Measurements from ENCODE around the gene MARCKS.
"Not testable (repeated sequence)": the region's sequence is repeated elsewhere in the genome, so short reads cannot be mapped to it uniquely, and the experiment has no call there.

The MARCKS gene

DNA sequence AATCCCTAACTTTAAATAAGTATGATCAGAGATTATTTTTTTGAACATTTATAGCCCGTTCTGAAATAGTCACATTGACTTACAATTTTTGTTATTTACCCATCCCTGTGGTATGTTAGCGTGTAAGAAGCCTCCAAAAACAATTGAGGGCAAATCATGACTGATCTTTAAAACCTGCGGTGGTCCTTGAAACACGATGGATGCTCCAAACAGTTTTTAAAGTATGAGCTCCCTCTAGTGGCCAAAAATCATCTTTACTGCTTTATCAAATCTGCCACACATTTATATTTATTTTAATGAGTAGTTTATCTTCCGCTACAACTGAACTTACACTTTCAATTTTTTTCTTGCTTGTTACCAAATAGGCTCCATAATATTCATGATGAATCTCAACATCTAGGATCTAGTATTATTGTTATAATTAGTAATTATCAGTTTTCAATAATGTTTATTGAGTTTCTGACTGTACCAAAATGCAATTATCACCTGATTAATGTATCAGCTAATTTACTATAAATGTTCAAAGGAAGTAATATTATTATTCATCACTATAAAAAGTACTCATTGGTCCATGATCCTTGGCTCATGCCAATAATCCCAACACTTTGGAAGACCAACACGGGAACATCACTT is 52.2 kb downstream of the MARCKS start:
- no peaks in the 10 kb centered on the region for H3K4me1 ChIP-seq (ENCODE audit: control insufficient read depth, insufficient read depth, low read depth, low read length)
- 22% methylated on average over 5 of the region's 6 CpGs for WGBS
- no peak overlapping the region for H3K18ac ChIP-seq (ENCODE audit: low read depth in 1 of 2, low read length in 2 of 2)
- no peak overlapping the region for H4K91ac ChIP-seq (ENCODE audit: low read length)
- no peak overlapping the region for H3K23ac ChIP-seq (ENCODE audit: low read length in 2 of 2)
- no peak overlapping the region for H2AK5ac ChIP-seq (ENCODE audit: low read length, severe bottlenecking)
- H3K9ac ChIP-seq (ENCODE audit: low read length): peak overlapping the region; percentile 68
- H2BK5ac ChIP-seq (ENCODE audit: low read depth, low read length, poor library complexity, severe bottlenecking): no peak overlapping the region
- no peak overlapping the region for H3K14ac ChIP-seq (ENCODE audit: low read length in 2 of 2)
- no peak overlapping the region for H3K4ac ChIP-seq (ENCODE audit: low read depth in 1 of 2, low read length in 2 of 2)
- H3K27me3 ChIP-seq (ENCODE audit: control insufficient read depth in 1 of 2, insufficient read depth in 1 of 2, low read length in 2 of 2): no peaks in the 10 kb centered on the region
- H2AFZ ChIP-seq (ENCODE audit: low read depth, low read length): no peak overlapping the region
- no peaks in the 10 kb centered on the region for H3K36me3 ChIP-seq (ENCODE audit: control insufficient read depth in 1 of 2, insufficient read depth in 2 of 2, low read depth in 1 of 2, low read length in 2 of 2)
- H3K27ac ChIP-seq (ENCODE audit: low read length, poor library complexity, severe bottlenecking): no peak overlapping the region
- H2BK12ac ChIP-seq (ENCODE audit: low read length in 2 of 2): no peak overlapping the region
- no peak overlapping the region for H3K4me2 ChIP-seq (ENCODE audit: low read length, poor library complexity, severe bottlenecking)
- H3K4me3 ChIP-seq (ENCODE audit: insufficient read depth in 1 of 2, low read depth in 1 of 2, low read length in 2 of 2): no peak overlapping the region
- H3K9me3 ChIP-seq (ENCODE audit: control insufficient read depth, low read length): peaks cover 3% of the 10 kb centered on the region
- no peak overlapping the region for H2BK120ac ChIP-seq (ENCODE audit: low read depth, low read length)
- no peaks in the 10 kb centered on the region for H3K79me1 ChIP-seq (replicated peaks; ENCODE audit: low read length, poor library complexity, severe bottlenecking)
- H2BK15ac ChIP-seq (ENCODE audit: low read depth, poor library complexity, severe bottlenecking): no peak overlapping the region
- H4K8ac ChIP-seq (ENCODE audit: low read length): no peak overlapping the region
- DNase-seq: peak; percentile 68

DNA sequence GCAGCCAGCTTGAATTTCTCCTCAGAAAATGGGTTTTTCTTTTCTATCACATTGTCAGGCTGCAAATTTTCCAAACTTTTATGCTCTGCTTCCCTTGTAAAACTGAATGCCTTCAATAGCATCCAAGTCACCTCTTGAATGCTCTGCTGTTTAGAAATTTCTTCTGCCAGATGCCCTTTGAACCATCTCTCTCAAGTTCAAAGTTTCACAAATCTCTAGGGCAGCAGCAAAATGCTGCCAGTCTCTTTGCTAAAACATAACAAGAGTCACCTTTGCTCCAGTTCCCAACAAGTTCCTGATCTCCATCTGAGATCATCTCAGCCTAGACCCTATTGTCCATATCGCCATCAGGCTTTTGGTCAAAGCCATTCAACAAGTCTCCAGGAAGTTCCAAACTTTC is 53.1 kb downstream of the MARCKS start:
- not testable (repeated sequence) for H3K4me3 ChIP-seq (ENCODE audit: insufficient read depth in 1 of 2, low read depth in 1 of 2, low read length in 2 of 2); H2BK5ac ChIP-seq (ENCODE audit: low read depth, low read length, poor library complexity, severe bottlenecking); H2AFZ ChIP-seq (ENCODE audit: low read depth, low read length); DNase-seq; H3K23ac ChIP-seq (ENCODE audit: low read length in 2 of 2); H2BK120ac ChIP-seq (ENCODE audit: low read depth, low read length); H3K36me3 ChIP-seq (ENCODE audit: control insufficient read depth in 1 of 2, insufficient read depth in 2 of 2, low read depth in 1 of 2, low read length in 2 of 2); H3K4me1 ChIP-seq (ENCODE audit: control insufficient read depth, insufficient read depth, low read depth, low read length); H2AK5ac ChIP-seq (ENCODE audit: low read length, severe bottlenecking); H3K27ac ChIP-seq (ENCODE audit: low read length, poor library complexity, severe bottlenecking); H4K91ac ChIP-seq (ENCODE audit: low read length); H2BK12ac ChIP-seq (ENCODE audit: low read length in 2 of 2); H3K79me1 ChIP-seq (replicated peaks; ENCODE audit: low read length, poor library complexity, severe bottlenecking); H3K4ac ChIP-seq (ENCODE audit: low read depth in 1 of 2, low read length in 2 of 2); H3K4me2 ChIP-seq (ENCODE audit: low read length, poor library complexity, severe bottlenecking); H3K9me3 ChIP-seq (ENCODE audit: control insufficient read depth, low read length); H3K14ac ChIP-seq (ENCODE audit: low read length in 2 of 2); H2BK15ac ChIP-seq (ENCODE audit: low read depth, poor library complexity, severe bottlenecking); H3K9ac ChIP-seq (ENCODE audit: low read length); H3K27me3 ChIP-seq (ENCODE audit: control insufficient read depth in 1 of 2, insufficient read depth in 1 of 2, low read length in 2 of 2); H4K8ac ChIP-seq (ENCODE audit: low read length); H3K18ac ChIP-seq (ENCODE audit: low read depth in 1 of 2, low read length in 2 of 2)
- 80% methylated on average over 1 of the region's 1 CpG for WGBS
